Hepatocyte (in vitro differentiated cells): ENCODE data around the gene SGMS1. TPM values are rescaled to one million over a fixed set of nuclear protein-coding genes. Genes with fewer than 3 reads are reported as not detected.
"Not testable (repeated sequence)": the region's sequence is repeated elsewhere in the genome, so short reads cannot be mapped to it uniquely, and the experiment has no call there.

Source experiments
- DNase-seq: peaks from one replicate; pipeline ENCODE4 v3.0.0-alpha.2; 2016; ENCODE audit warnings: low spot score
- H2AFZ ChIP-seq: fragments of 200-600 bp; sonication (generic); 2 replicates; pipeline ENCODE4 v1.6.0; 2016; ENCODE audit warnings: antibody characterized with exemption, mild to moderate bottlenecking
- H3K27ac ChIP-seq: fragments of 200-600 bp; sonication (generic); 2 replicates; pipeline ENCODE4 v1.5.1; 2016; ENCODE audit warnings: mild to moderate bottlenecking
- H3K27me3 ChIP-seq: fragments of 200-600 bp; sonication (generic); 2 replicates; pipeline ENCODE4 v1.6.1; 2016
- H3K36me3 ChIP-seq: fragments of 200-600 bp; sonication (generic); replicated peaks from 2 replicates; pipeline ENCODE4 v1.5.1; 2016; ENCODE audit warnings: low read depth; ENCODE audit not compliant: insufficient read depth
- H3K4me1 ChIP-seq: fragments of 200-600 bp; sonication (generic); 2 replicates; pipeline ENCODE4 v1.5.1; 2016; ENCODE audit warnings: mild to moderate bottlenecking, moderate library complexity; ENCODE audit not compliant: insufficient read depth
- H3K4me2 ChIP-seq: fragments of 200-600 bp; sonication (generic); 2 replicates; pipeline ENCODE4 v1.6.0; 2016
- H3K4me3 ChIP-seq: fragments of 200-600 bp; sonication (generic); 2 replicates; pipeline ENCODE4 v1.5.1; 2016; ENCODE audit warnings: mild to moderate bottlenecking
- H3K79me2 ChIP-seq: fragments of 200-600 bp; sonication (generic); 2 replicates; pipeline ENCODE4 v1.6.0; 2017; ENCODE audit warnings: mild to moderate bottlenecking
- H3K9me2 ChIP-seq: fragments of 200-600 bp; sonication (generic); replicated peaks from 2 replicates; pipeline ENCODE4 v1.6.0; 2017; ENCODE audit warnings: mild to moderate bottlenecking; ENCODE audit not compliant: insufficient read depth
- H3K9me3 ChIP-seq: fragments of 200-600 bp; sonication (generic); 2 replicates; pipeline ENCODE4 v1.5.1; 2016; ENCODE audit warnings: low read depth, mild to moderate bottlenecking
- H4K20me1 ChIP-seq: fragments of 200-600 bp; sonication (generic); 2 replicates; pipeline ENCODE4 v1.6.0; 2016; ENCODE audit warnings: mild to moderate bottlenecking; ENCODE audit not compliant: insufficient read depth, poor library complexity, severe bottlenecking
- EZH2 ChIP-seq: fragments of 200-600 bp; sonication (generic); IDR thresholded peaks from 2 replicates; pipeline ENCODE4 v1.6.1; 2016; ENCODE audit warnings: antibody characterized with exemption, mild to moderate bottlenecking, borderline replicate concordance
- EZH2phosphoT487 ChIP-seq: fragments of 200-600 bp; sonication (generic); IDR thresholded peaks from one replicate; pipeline ENCODE4 v1.6.1; 2018; ENCODE audit warnings: antibody characterized with exemption, mild to moderate bottlenecking, low read depth, moderate library complexity; ENCODE audit not compliant: unreplicated experiment, severe bottlenecking
- WGBS: methylation state at CpG from one replicate; pipeline ENCODE4 v1.1.6; 2016; ENCODE audit warnings: low lambda C conversion rate; ENCODE audit errors: missing lambda C conversion rate; 5-methylcytosine and 5-hydroxymethylcytosine counted together
- polyA plus RNA-seq: library from polyadenylated mRNA; unstranded; fragments of >200 nt; fragmentation: Nextera tagmentation; extraction: Ambion mirVana; gene quantifications from 2 replicates; pipeline ENCODE4 v1.2.1, GENCODE V29; 2016
- total RNA-seq: library from RNA; depleted of rRNA; stranded (reverse); fragments of >200 nt; gene quantifications from 2 replicates; pipeline ENCODE4 v1.2.3, GENCODE V29; 2014
- TF ChIP-seq, protein P1 (sequence below): fragments of 200-600 bp; sonication (generic); IDR thresholded peaks from 2 replicates; pipeline ENCODE4 v1.5.1; 2016; ENCODE audit warnings: antibody characterized with exemption, mild to moderate bottlenecking; ENCODE audit not compliant: poor library complexity

SGMS1 gene
- total and polyA plus RNA-seq, 2 experiments from 2014 or later = 28.1 to 87.8 TPM

GRCh38 chr10:50540069-50540825 lies 83.5 kb downstream of the SGMS1 start:
- Histone ChIP-seq H3K9me3 (no peaks in the 10 kb centered on the region), H3K9me2 (no peaks in the 10 kb centered on the region), H3K4me2 (no peak overlapping the region), H2AFZ (no peak overlapping the region), H3K79me2 (peaks cover 66% of the 10 kb centered on the region), H3K36me3 (no peaks in the 10 kb centered on the region), H3K4me3 (no peak overlapping the region), H3K4me1 (no peaks in the 10 kb centered on the region), H3K27me3 (no peaks in the 10 kb centered on the region), H3K27ac (no peak overlapping the region), H4K20me1 (no peaks in the 10 kb centered on the region)
- no peak for TF ChIP-seq EZH2phosphoT487
- no peak for TF ChIP-seq EZH2
- TF ChIP-seq, protein P1, sequence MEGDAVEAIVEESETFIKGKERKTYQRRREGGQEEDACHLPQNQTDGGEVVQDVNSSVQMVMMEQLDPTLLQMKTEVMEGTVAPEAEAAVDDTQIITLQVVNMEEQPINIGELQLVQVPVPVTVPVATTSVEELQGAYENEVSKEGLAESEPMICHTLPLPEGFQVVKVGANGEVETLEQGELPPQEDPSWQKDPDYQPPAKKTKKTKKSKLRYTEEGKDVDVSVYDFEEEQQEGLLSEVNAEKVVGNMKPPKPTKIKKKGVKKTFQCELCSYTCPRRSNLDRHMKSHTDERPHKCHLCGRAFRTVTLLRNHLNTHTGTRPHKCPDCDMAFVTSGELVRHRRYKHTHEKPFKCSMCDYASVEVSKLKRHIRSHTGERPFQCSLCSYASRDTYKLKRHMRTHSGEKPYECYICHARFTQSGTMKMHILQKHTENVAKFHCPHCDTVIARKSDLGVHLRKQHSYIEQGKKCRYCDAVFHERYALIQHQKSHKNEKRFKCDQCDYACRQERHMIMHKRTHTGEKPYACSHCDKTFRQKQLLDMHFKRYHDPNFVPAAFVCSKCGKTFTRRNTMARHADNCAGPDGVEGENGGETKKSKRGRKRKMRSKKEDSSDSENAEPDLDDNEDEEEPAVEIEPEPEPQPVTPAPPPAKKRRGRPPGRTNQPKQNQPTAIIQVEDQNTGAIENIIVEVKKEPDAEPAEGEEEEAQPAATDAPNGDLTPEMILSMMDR = no peak
- no peak for DNase-seq
- 87% methylated on average over 3 of the region's 3 CpGs for WGBS

GRCh38 chr10:50538555-50539398 lies 85.0 kb downstream of the SGMS1 start:
- WGBS = 73% methylated on average over 7 of the region's 7 CpGs
- no peak for DNase-seq
- Histone ChIP-seq H4K20me1 (no peaks in the 10 kb centered on the region), H3K4me3 (no peak overlapping the region), H3K4me1 (no peaks in the 10 kb centered on the region), H3K79me2 (peaks cover 57% of the 10 kb centered on the region), H3K4me2 (no peak overlapping the region), H3K27me3 (no peaks in the 10 kb centered on the region), H3K9me3 (no peaks in the 10 kb centered on the region), H2AFZ (no peak overlapping the region), H3K9me2 (no peaks in the 10 kb centered on the region), H3K27ac (peak overlapping the region; percentile 45), H3K36me3 (no peaks in the 10 kb centered on the region)
- TF ChIP-seq, protein P1 = no peak
- TF ChIP-seq EZH2 (no peak), EZH2phosphoT487 (no peak)

- no peak overlapping the region for H3K27ac ChIP-seq
- no peak overlapping the region for H2AFZ ChIP-seq
- H3K36me3 ChIP-seq = no peaks in the 10 kb centered on the region
- no peaks in the 10 kb centered on the region for H3K9me2 ChIP-seq
- no peak for DNase-seq
- no peaks in the 10 kb centered on the region for H3K27me3 ChIP-seq
- TF ChIP-seq EZH2 (no peak), EZH2phosphoT487 (no peak)
- TF ChIP-seq, protein P1 = no peak
- H3K4me1 ChIP-seq = no peaks in the 10 kb centered on the region
- H3K4me3 ChIP-seq = no peak overlapping the region
- H3K79me2 ChIP-seq = peaks cover 41% of the 10 kb centered on the region
- H3K4me2 ChIP-seq = no peak overlapping the region
- H4K20me1 ChIP-seq = no peaks in the 10 kb centered on the region
- H3K9me3 ChIP-seq = no peaks in the 10 kb centered on the region
Measured at GRCh38 chr10:50536617-50537240, 87.0 kb downstream of the SGMS1 start.

DNA sequence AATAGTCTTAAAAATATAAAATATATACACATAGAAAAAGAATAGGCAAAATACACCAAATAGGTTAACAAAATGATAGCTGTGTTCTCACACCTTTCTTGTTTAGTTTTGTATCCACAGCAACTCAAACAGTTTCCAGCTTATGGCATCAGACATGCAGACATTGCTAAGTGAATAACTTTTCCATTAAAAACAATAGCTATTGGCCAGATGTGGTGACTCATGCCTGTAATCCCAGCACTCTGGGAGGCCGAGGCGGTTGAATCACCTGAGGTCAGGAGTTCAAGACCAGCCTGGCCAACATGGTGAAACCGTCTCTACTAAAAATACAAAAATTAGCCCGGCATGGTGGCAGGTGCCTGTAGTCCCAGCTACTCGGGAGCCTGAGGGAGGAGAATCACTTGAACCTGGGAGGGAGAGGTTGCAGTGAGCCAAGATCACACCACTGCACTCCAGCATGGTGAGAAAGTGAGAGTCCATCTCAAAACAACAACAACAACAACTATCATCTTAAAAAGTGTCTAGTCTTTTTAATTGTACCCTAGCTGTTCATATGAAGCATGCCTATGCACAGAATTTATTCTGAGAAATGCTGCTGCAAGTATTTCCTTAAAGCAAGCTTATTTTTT lies 88.9 kb downstream of the SGMS1 start:
- H3K4me3 ChIP-seq, H3K27ac ChIP-seq, DNase-seq, H3K4me2 ChIP-seq, H2AFZ ChIP-seq, H3K27me3 ChIP-seq, H3K36me3 ChIP-seq, H3K4me1 ChIP-seq, H3K9me2 ChIP-seq, H4K20me1 ChIP-seq, H3K9me3 ChIP-seq: not testable (repeated sequence)
- H3K79me2 ChIP-seq = peaks cover 38% of the 10 kb centered on the region
- 79% methylated on average over 5 of the region's 5 CpGs for WGBS
